T-helper 2 cell treated with Interferon-gamma antibody and Interleukin-4, amounts not matched to agents 100 ng/mL and 5 ng/mL, for 36 hours (primary cell): ENCODE data around the gene PCED1B. TPM values are rescaled to one million over a fixed set of nuclear protein-coding genes. Genes with fewer than 3 reads are reported as not detected.

Source experiments
- intact Hi-C: fragments of 100-400 bp; cut with micrococcal nuclease; formaldehyde crosslinking; loops from one replicate; pipeline ENCODE4 v1.15.1; 2023
- total RNA-seq: library from RNA; stranded (reverse); gene quantifications from 2 replicates; pipeline ENCODE4 v1.2.3, GENCODE V29; 2022

Gene PCED1B
- total RNA-seq, 1 donor from 2014 or later = 38.8 TPM

DNA sequence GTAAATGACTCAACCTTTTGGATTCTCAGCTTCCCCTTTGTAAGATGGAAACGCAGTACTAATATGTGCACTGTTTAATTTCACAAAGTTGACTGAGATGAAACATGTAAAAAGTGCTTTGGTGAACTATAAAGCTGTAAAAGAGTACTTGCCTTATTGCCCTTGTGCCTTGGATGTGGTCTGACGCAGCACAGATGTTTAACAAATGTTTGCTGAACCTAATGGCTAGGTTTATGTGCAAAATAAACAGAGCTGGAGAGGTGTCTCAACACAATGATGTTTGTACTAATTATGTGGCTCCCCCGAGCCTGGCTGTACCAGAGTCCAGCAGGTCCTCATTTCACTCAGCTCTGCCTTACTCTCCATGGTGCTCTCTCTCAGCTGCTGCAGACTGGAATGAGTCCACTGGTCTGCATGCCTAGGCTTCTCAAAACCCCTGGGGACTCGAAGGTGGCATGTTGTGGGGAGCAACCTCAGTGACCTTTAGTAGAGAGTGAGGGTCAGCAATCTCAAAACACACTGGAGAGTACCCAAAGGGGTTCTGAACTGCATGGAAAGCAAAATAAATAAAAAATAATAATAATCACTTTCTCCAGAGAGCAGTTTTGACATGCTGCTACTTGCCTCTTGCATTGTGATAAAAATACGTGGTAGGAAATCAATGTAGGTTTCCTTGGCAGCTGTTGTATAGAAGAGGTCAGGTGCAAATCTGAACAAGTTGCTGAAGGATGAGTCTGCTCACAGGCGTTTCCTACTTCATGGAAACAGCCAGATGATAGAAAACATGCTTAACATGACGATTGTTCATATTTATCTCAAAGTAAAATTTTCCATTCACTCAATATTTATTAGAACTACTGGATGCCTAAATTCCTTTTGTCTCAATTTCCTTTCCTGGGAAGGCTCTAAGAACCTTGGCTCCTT is 8.9 kb downstream of the PCED1B start:
- intact Hi-C loops = loop anchor here (10.0 kb wide), 1 partner anchor 617 kb away; the partner anchor contains the start of gene RPAP3

GRCh38 chr12:47091009-47091408 is 11.6 kb downstream of the PCED1B start:
- intact Hi-C loops = no loop called here

DNA sequence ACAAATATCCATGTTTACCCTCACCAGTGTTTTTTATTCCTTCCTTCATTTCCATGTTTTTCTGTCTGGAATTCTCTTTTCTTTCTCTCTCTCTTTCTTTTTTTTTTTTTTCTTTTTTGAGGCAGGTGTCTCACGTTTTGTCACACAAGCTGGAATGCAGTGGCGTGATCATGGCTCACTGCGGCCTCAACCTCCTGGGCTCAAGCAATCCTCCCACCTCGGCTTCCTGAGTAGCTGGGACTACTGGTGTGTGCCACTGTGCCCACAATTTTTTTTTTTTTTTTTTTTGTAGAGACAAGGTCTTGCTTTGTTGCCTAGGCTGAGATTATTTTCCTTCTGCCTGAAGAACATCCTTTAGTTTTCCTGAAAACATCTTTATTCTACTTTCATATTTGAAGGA is 15.4 kb downstream of the PCED1B start:
- intact Hi-C loops = no loop called here

GRCh38 chr12:47095446-47096236 is 16.2 kb downstream of the PCED1B start:
- intact Hi-C loops = no loop called here

DNA sequence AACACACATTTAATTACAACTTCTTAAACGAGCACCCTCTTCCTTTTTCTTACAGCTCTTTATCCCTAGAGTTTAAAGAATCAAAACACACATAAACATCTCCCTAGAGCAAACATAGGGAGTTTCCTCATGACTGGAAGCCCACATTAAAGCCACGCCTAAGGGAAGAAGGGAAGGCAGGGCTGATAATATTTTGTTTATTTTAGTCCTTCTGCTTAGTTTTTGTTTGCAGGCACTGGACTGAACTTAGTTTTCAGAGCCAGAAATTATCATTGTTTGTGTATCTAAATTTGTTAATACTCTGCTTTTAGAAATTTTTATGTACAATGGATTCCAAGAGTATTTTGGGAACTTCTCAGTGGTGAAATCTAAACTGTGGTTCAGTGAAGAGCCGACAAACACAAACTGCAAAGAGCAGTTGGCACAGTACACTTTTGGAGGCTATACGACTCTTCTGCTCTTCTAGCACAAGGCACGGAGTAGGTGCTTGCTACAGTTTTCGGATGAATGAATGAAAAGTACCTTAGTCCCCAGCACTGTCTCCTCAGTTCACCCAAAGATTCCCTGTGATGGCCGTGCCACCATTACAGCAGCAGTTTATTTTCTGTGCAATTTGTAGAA is 18.0 kb downstream of the PCED1B start:
- intact Hi-C loops = no loop called here

DNA sequence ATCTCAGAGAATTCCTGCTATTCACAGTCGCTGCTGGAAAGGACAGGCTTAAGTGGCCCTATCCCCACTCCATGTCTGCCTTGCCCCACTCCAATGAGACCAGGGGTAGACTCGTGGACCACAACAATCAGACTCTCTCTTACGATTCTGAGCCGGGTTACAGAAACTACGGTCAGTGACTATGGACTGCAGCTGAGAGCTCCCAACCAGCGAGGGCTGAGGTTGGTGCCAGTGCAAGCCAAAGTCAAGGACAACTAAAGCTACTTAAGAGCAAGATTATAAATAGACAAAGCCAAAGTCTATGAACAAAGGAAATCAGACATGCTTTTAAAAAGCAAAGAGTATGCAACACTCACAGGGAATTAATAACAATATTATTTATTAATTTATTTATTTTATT is 18.7 kb downstream of the PCED1B start:
- intact Hi-C loops = no loop called here

- intact Hi-C loops = no loop called here
Measured at GRCh38 chr12:47099610-47100009, 20.2 kb downstream of the PCED1B start.

GRCh38 chr12:47100160-47100559 is 20.7 kb downstream of the PCED1B start:
- intact Hi-C loops = no loop called here

DNA sequence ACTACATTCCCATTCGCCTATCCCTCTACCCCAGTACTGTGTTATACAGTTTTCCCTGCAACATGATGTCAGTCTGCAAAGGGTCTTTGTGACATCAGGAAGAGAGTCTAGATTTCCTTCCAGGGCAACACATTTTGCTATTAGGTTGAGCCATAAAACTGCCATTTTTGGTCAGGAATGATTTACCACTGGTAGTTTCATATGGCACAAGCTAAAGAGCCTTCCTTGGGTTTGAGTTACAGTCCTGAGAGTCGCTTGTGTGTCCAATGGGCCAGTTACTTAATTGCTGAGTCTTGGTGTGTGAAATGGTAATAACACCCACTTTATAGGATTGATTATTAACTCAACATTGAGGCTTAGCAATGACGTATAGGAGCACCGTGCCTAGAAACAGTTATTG is 23.0 kb downstream of the PCED1B start:
- intact Hi-C loops = no loop called here

- intact Hi-C loops = no loop called here
Measured at GRCh38 chr12:47102845-47103651, 23.6 kb downstream of the PCED1B start.

DNA sequence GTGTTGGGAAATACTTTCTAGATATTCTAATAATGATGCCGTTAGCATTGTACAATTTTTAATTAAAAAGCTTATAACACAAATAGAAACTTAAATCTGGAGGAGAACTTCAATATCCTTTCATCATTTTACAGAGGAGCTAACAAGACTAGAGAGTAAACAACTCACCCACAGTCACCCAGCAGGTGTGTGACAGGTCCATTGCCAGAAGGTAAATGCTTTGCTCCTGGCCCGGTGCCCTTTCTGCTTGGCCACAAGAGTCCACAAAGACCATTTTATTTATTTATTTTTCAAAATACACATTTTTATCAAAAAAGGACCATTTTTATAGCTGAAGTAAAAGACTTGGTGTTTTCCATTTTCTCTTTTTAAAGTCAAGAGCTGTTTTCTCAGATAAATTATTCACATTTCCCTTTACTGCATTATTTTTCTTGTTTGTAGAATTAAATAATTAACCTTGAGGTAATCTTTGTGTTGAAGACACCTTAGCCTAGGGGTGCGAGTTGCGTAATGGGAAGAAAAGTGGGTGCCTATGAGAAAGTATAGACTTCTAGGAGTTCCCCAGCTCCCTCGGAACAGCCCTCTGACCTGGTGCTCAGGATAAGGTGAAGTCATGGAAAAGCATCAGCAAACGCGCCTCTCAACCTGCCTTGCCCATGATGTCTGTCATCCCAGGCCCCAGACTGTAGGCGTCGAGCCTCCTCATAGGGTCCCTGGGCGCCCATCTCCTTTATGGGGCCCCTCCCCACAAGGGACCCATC is 26.7 kb downstream of the PCED1B start:
- intact Hi-C loops = no loop called here

- intact Hi-C loops = no loop called here
Measured at GRCh38 chr12:47107446-47107845, 28.0 kb downstream of the PCED1B start.

DNA sequence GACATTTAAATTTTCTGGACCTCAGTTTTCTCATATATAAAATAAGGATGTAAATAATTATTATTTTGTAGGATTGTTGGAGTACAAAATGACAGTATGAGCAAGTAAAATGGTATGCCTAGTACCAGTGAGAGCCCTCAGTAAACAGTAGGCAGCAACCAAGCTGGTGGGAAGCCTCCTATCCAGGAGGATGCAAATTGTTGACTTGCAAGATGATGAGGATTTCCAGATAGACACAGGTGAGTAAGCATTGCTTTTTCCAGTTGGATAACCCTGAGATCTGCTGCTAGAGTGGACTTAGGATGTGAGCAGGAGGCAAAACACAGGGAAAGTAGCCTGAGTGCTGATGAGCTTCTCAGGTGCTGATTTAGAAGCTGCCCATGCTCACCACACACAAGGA is 28.5 kb downstream of the PCED1B start:
- intact Hi-C loops = no loop called here

DNA sequence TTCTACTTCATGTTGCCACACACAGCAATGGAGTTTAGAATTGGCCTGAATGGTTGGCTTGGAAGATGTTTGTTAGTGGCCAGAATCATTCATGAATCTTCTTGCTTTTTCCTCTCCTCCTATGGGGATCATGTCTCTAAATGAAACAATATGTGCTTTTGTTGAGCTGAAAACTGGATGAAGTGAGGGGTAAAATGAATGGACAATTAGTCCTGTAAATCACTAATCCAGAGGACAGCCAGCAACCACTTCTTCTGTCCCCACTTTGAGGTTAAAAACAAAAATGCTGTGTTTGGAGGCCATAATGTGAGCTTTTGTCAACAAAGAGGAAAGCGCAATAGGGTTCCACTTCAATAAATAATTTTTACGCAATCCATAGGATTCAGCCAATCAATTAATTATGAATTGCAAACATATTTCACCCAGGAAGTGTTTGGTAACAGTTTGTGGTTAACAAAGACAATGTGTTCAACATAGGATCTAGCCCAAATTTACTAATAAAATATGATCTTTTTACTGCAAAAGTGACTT is 30.7 kb downstream of the PCED1B start:
- intact Hi-C loops = loop anchor here (1.0 kb wide), 1 partner anchor 35 kb away; no protein-coding TSS in a partner anchor

GRCh38 chr12:47110718-47111391 is 31.4 kb downstream of the PCED1B start:
- intact Hi-C loops = loop anchor here (1.0 kb wide), 1 partner anchor 34 kb away; no protein-coding TSS in a partner anchor

DNA sequence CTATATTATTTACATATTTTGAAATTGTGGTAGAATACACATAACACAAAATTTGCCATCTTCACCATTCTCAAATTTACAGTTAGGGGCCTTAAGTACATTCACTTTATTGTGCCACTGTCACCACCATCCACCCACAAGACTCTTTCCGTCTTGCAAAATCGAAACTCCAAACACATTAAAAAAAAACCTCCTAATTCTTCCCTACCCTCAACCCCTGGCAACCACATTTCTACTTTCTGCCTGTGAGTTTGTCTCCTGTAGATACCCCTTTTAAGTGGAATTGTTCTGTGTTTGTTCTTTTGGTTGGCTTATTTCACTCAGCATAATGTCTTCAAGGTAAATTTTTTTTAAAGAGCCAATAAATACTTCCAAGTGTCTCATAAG is 32.0 kb downstream of the PCED1B start:
- intact Hi-C loops = no loop called here

DNA sequence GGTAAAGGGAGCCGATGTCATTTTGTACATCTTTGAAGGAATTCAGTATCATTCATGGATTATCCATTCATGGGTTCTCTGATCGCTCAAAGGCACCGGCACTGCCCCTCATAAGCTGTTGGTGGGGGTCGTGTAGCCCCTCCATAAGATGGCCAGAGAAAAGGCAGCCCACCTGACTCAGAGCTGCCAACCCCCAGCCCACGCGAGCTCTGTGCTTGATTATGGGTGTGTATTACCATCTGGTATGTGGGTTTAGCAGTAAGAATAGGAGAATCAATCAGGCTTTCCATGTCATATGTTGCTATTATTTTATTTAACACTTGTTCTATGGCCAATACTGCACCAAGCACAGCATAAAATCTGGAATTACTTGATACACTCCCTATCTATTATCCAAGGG is 32.4 kb downstream of the PCED1B start:
- intact Hi-C loops = no loop called here

GRCh38 chr12:47112679-47113078 is 33.3 kb downstream of the PCED1B start:
- intact Hi-C loops = no loop called here

GRCh38 chr12:47114481-47114892 is 35.1 kb downstream of the PCED1B start:
- intact Hi-C loops = no loop called here
